ENCODE results near the gene FADS2. TPM values are rescaled to one million over a fixed set of nuclear protein-coding genes. Genes with fewer than 3 reads are reported as not detected.

Gene FADS2
- total and polyA plus RNA-seq, 10 of the 15 experiments (the other 5 are each of a cell fraction or from before 2014, with no cell fraction given), result 3.3 to 313 (median 149) TPM

DNA sequence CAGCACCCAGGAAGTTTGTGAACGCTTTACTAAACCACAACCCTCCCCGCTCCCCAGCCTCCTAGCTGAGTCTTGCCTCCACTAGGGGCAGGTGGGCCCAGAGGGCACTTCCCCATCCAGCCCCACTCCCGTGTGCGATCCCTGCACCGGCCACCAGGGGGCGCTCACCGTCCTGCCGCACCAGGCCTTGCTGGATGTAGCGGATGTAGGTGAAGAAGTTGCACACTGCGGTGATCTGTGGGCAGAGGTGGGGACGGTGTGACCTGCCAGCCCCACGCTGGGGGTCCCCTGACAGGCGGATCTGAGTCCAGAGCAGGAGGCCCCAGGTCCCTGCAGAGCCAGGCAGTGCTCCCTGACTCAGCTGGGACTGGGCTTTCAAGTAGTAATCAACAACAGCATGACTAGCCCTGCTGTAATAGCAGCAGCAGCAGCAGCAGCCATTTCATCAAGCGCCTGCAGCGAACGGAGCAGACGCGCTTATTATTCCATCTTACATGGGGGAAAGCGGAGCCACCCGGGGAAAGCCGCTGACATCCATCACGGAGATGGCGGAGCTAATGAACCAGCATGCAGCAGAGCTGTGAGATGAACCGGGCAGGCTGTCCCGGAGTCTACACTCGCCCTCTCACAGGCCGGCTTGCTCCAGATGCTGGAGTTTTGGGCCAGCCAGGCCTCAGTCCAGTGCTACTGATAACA is 71.2 kb downstream of the FADS2 start (continued):
- TF ChIP-seq, protein P1, sequence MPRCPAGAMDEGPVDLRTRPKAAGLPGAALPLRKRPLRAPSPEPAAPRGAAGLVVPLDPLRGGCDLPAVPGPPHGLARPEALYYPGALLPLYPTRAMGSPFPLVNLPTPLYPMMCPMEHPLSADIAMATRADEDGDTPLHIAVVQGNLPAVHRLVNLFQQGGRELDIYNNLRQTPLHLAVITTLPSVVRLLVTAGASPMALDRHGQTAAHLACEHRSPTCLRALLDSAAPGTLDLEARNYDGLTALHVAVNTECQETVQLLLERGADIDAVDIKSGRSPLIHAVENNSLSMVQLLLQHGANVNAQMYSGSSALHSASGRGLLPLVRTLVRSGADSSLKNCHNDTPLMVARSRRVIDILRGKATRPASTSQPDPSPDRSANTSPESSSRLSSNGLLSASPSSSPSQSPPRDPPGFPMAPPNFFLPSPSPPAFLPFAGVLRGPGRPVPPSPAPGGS (IDR thresholded peaks at IDR 0.05; ENCODE audit: borderline replicate concordance, insufficient read depth, low read depth, low read length, poor library complexity, severe bottlenecking), result no peak
- TF ChIP-seq, protein P2, sequence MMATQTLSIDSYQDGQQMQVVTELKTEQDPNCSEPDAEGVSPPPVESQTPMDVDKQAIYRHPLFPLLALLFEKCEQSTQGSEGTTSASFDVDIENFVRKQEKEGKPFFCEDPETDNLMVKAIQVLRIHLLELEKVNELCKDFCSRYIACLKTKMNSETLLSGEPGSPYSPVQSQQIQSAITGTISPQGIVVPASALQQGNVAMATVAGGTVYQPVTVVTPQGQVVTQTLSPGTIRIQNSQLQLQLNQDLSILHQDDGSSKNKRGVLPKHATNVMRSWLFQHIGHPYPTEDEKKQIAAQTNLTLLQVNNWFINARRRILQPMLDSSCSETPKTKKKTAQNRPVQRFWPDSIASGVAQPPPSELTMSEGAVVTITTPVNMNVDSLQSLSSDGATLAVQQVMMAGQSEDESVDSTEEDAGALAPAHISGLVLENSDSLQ (IDR thresholded peaks at IDR 0.05), result no peak
- TF ChIP-seq, protein P3, sequence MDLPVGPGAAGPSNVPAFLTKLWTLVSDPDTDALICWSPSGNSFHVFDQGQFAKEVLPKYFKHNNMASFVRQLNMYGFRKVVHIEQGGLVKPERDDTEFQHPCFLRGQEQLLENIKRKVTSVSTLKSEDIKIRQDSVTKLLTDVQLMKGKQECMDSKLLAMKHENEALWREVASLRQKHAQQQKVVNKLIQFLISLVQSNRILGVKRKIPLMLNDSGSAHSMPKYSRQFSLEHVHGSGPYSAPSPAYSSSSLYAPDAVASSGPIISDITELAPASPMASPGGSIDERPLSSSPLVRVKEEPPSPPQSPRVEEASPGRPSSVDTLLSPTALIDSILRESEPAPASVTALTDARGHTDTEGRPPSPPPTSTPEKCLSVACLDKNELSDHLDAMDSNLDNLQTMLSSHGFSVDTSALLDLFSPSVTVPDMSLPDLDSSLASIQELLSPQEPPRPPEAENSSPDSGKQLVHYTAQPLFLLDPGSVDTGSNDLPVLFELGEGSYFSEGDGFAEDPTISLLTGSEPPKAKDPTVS (IDR thresholded peaks at IDR 0.05; ENCODE audit: low read depth, low read length), result no peak
- TF ChIP-seq SRF (IDR thresholded peaks at IDR 0.05; ENCODE audit: low read depth in 2 of 2, low read length in 2 of 2), result no peak
- peak; percentile 51 for TF ChIP-seq RUNX3 (IDR thresholded peaks at IDR 0.05; ENCODE audit: low read length)
- TF ChIP-seq FOS (IDR thresholded peaks at IDR 0.05; ENCODE audit: borderline replicate concordance, extremely low read depth, insufficient read length), result no peak
- TF ChIP-seq IKZF2 (IDR thresholded peaks at IDR 0.05), result no peak
- TF ChIP-seq POLR2AphosphoS5 (IDR thresholded peaks at IDR 0.05; ENCODE audit: low read length), result no peak
- TF ChIP-seq MEF2B (IDR thresholded peaks at IDR 0.05; ENCODE audit: partially characterized antibody, poor library complexity, severe bottlenecking), result no peak
- TF ChIP-seq, protein P4, sequence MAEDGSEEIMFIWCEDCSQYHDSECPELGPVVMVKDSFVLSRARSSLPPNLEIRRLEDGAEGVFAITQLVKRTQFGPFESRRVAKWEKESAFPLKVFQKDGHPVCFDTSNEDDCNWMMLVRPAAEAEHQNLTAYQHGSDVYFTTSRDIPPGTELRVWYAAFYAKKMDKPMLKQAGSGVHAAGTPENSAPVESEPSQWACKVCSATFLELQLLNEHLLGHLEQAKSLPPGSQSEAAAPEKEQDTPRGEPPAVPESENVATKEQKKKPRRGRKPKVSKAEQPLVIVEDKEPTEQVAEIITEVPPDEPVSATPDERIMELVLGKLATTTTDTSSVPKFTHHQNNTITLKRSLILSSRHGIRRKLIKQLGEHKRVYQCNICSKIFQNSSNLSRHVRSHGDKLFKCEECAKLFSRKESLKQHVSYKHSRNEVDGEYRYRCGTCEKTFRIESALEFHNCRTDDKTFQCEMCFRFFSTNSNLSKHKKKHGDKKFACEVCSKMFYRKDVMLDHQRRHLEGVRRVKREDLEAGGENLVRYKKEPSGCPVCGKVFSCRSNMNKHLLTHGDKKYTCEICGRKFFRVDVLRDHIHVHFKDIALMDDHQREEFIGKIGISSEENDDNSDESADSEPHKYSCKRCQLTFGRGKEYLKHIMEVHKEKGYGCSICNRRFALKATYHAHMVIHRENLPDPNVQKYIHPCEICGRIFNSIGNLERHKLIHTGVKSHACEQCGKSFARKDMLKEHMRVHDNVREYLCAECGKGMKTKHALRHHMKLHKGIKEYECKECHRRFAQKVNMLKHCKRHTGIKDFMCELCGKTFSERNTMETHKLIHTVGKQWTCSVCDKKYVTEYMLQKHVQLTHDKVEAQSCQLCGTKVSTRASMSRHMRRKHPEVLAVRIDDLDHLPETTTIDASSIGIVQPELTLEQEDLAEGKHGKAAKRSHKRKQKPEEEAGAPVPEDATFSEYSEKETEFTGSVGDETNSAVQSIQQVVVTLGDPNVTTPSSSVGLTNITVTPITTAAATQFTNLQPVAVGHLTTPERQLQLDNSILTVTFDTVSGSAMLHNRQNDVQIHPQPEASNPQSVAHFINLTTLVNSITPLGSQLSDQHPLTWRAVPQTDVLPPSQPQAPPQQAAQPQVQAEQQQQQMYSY (CRISPR knock-in tag; IDR thresholded peaks at IDR 0.05), result no peak
- TF ChIP-seq ZNF384 (IDR thresholded peaks at IDR 0.05; ENCODE audit: borderline replicate concordance, low read depth, low read length), result no peak
- TF ChIP-seq ZBED1 (IDR thresholded peaks at IDR 0.05; ENCODE audit: borderline replicate concordance), result no peak
- no peak for TF ChIP-seq CBX5 (IDR thresholded peaks at IDR 0.05; ENCODE audit: low read depth)
- TF ChIP-seq, protein P5, sequence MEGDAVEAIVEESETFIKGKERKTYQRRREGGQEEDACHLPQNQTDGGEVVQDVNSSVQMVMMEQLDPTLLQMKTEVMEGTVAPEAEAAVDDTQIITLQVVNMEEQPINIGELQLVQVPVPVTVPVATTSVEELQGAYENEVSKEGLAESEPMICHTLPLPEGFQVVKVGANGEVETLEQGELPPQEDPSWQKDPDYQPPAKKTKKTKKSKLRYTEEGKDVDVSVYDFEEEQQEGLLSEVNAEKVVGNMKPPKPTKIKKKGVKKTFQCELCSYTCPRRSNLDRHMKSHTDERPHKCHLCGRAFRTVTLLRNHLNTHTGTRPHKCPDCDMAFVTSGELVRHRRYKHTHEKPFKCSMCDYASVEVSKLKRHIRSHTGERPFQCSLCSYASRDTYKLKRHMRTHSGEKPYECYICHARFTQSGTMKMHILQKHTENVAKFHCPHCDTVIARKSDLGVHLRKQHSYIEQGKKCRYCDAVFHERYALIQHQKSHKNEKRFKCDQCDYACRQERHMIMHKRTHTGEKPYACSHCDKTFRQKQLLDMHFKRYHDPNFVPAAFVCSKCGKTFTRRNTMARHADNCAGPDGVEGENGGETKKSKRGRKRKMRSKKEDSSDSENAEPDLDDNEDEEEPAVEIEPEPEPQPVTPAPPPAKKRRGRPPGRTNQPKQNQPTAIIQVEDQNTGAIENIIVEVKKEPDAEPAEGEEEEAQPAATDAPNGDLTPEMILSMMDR (IDR thresholded peaks at IDR 0.05 in 2 of 3, conservative IDR thresholded peaks at IDR 0.05 in 1 of 3; ENCODE audit: control insufficient read depth in 2 of 3, extremely low read depth in 1 of 3, insufficient read depth in 1 of 3, low read depth in 3 of 3, low read length in 3 of 3), result peak; percentile 99 to 100 (median 99)
- no peak for TF ChIP-seq MYC (IDR thresholded peaks at IDR 0.05; ENCODE audit: insufficient read depth, insufficient read length, insufficient replicate concordance, low read length, severe bottlenecking)
- 0 out of 2 replicates have a peak, but pooled peaks have one; percentile 8 for TF ChIP-seq HCFC1 (IDR thresholded peaks at IDR 0.05; ENCODE audit: low read length)
- peak; percentile 43 to 57; a peak in 2 of 4 replicates for TF ChIP-seq BHLHE40 (IDR thresholded peaks at IDR 0.05; ENCODE audit: borderline replicate concordance in 1 of 2, low read depth in 2 of 2, low read length in 1 of 2)
- TF ChIP-seq NR2C1 (IDR thresholded peaks at IDR 0.05), result no peak

All from GM12878 (cell line).